Mammary epithelial cell (primary cell): ENCODE data around the gene SLC31A1.

ENCODE experiments used
- CTCF ChIP-seq, 2 donors: IDR thresholded peaks in 1 of 2; conservative IDR thresholded peaks in 1 of 2; 2 replicates each; pipeline ENCODE4 v1.5.1; 2011 to 2012; ENCODE audit warnings: inconsistent platforms in 2 of 2, low read length in 2 of 2, mild to moderate bottlenecking in 2 of 2, control low read depth in 1 of 2, low read depth in 1 of 2; ENCODE audit not compliant: insufficient read depth in 1 of 2; ENCODE audit errors: extremely low read depth in 1 of 2
- EZH2 ChIP-seq: IDR thresholded peaks from 2 replicates; pipeline ENCODE4 v1.6.1; 2012; ENCODE audit warnings: low read length, inconsistent platforms, borderline replicate concordance

- TF ChIP-seq EZH2 (no peak), CTCF (conservative IDR thresholded peaks at IDR 0.05 in 1 of 2, IDR thresholded peaks at IDR 0.05 in 1 of 2; ENCODE audit: extremely low read depth in 1 of 2, insufficient read depth in 1 of 2, low read depth in 1 of 2, low read length in 2 of 2) (no peak)
Observed at GRCh38 chr9:113298924-113299770, 77.8 kb downstream of the SLC31A1 start.
